Measurements from ENCODE around the gene ATP10A. TPM values are rescaled to one million over a fixed set of nuclear protein-coding genes. Genes with fewer than 3 reads are reported as not detected.

Gene ATP10A
- total RNA-seq, 1 experiment from 2014 or later, result 2.1 TPM

GRCh38 chr15:25678500-25678855 is 184.6 kb downstream of the ATP10A start (continued):
- no peak for TF ChIP-seq ZNF281 (CRISPR knock-in tag; IDR thresholded peaks at IDR 0.05)
- TF ChIP-seq MYBL2 (CRISPR knock-in tag; IDR thresholded peaks at IDR 0.05), result no peak
- no peak for TF ChIP-seq JUN (CRISPR knock-in tag; IDR thresholded peaks at IDR 0.05)

GRCh38 chr15:25677719-25678499 is 185.2 kb downstream of the ATP10A start:
- CTCF ChIA-PET, result no interaction called here
- ATAC-seq (peak; percentile 50), DNase-seq (ENCODE audit: low spot score) (no peak)
- TF ChIP-seq ZMAT4 (CRISPR knock-in tag; IDR thresholded peaks at IDR 0.05) (no peak), E2F5 (CRISPR knock-in tag; IDR thresholded peaks at IDR 0.05) (no peak), IRF2 (CRISPR knock-in tag; IDR thresholded peaks at IDR 0.05; ENCODE audit: borderline replicate concordance, low read depth) (no peak), MLX (CRISPR knock-in tag; IDR thresholded peaks at IDR 0.05) (no peak), FOXP4 (CRISPR knock-in tag; IDR thresholded peaks at IDR 0.05) (no peak), SMAD4 (CRISPR knock-in tag; IDR thresholded peaks at IDR 0.05) (no peak), ZNF512 (CRISPR knock-in tag; IDR thresholded peaks at IDR 0.05; ENCODE audit: borderline replicate concordance) (no peak), SOX15 (CRISPR knock-in tag; IDR thresholded peaks at IDR 0.05) (no peak), NR2C2 (CRISPR knock-in tag; IDR thresholded peaks at IDR 0.05) (no peak), ZNF416 (CRISPR knock-in tag; IDR thresholded peaks at IDR 0.05) (no peak), ZNF263 (CRISPR knock-in tag; IDR thresholded peaks at IDR 0.05; ENCODE audit: low read depth) (no peak), ATF2 (CRISPR knock-in tag; IDR thresholded peaks at IDR 0.05; ENCODE audit: borderline replicate concordance, low read depth) (no peak), PRDM15 (CRISPR knock-in tag; IDR thresholded peaks at IDR 0.05) (no peak), GTF2I (CRISPR knock-in tag; conservative IDR thresholded peaks at IDR 0.05) (no peak), ZNF138 (CRISPR knock-in tag; conservative IDR thresholded peaks at IDR 0.05) (no peak), NR1H2 (CRISPR knock-in tag; IDR thresholded peaks at IDR 0.05) (no peak), ZNF121 (CRISPR knock-in tag; IDR thresholded peaks at IDR 0.05) (no peak), ZBTB21 (CRISPR knock-in tag; IDR thresholded peaks at IDR 0.05; ENCODE audit: borderline replicate concordance) (no peak)
- POLR2A ChIA-PET, result no interaction called here
- H3K27me3 Mint-ChIP-seq (ENCODE audit: low read depth), result peaks cover 6% of the 10 kb centered on the region
- peaks cover under 1% of the 10 kb centered on the region for H3K36me3 Mint-ChIP-seq
- no peak overlapping the region for H3K27ac Mint-ChIP-seq
- peaks cover 34% of the 10 kb centered on the region for H3K4me1 Mint-ChIP-seq
- H3K9me3 Mint-ChIP-seq, result peaks cover under 1% of the 10 kb centered on the region; the same call in 1 of the 2 replicates
- H3K4me3 Mint-ChIP-seq, result no peak overlapping the region

Measured in WTC11 (cell line).